GM12873 (cell line): ENCODE measurements around the gene DHODH.
"Not testable (repeated sequence)": the region's sequence is repeated elsewhere in the genome, so short reads cannot be mapped to it uniquely, and the experiment has no call there.

Source experiments
- TF ChIP-seq, protein P1 (sequence below): IDR thresholded peaks from 2 replicates; pipeline ENCODE4 v1.5.1; 2012; ENCODE audit warnings: low read depth, mild to moderate bottlenecking, moderate library complexity, low read length, control low read depth; ENCODE audit not compliant: insufficient read depth; ENCODE audit errors: missing control alignments

The DHODH gene

DNA sequence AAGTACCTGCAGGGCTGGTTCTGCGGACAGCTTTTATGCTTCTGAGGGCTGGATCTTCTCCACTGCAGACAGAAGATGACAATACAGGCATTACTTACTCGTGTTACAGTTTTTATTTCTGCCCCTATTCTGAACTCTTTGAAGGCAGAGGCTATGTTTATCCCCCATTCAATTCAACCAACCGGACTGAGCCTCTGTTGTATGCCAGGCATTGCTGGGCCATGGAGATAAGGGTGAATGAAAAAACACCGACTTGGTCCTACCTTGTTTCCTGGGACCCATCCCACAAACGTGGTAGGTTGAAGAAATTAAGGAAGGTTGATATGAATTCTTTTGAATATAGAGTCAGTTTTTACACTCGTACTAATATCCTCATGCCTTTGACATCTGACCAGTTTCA is 35.8 kb downstream of the DHODH start:
- TF ChIP-seq, protein P1, sequence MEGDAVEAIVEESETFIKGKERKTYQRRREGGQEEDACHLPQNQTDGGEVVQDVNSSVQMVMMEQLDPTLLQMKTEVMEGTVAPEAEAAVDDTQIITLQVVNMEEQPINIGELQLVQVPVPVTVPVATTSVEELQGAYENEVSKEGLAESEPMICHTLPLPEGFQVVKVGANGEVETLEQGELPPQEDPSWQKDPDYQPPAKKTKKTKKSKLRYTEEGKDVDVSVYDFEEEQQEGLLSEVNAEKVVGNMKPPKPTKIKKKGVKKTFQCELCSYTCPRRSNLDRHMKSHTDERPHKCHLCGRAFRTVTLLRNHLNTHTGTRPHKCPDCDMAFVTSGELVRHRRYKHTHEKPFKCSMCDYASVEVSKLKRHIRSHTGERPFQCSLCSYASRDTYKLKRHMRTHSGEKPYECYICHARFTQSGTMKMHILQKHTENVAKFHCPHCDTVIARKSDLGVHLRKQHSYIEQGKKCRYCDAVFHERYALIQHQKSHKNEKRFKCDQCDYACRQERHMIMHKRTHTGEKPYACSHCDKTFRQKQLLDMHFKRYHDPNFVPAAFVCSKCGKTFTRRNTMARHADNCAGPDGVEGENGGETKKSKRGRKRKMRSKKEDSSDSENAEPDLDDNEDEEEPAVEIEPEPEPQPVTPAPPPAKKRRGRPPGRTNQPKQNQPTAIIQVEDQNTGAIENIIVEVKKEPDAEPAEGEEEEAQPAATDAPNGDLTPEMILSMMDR, result no peak

- TF ChIP-seq, protein P1, result no peak
Observed at GRCh38 chr16:72044825-72045359, 36.3 kb downstream of the DHODH start.

DNA sequence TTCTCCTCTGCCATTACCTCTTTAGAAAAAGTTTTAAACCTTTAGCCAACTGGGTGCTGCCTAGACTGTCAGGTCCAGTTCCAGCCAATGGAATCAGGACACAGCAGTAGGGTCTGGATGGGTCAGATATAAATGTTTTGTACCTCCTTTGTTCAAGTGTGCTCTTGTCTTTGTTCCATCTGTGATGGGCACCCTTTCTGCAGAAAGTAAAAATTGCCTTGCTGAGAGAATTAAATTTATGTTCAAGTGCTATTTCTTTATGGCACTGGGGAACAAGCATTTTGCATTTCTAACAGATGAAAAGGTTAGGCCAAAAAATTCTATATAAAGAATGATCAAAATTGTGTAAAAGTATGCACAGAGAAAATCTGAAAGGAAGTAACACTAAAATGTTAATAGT is 40.6 kb downstream of the DHODH start:
- TF ChIP-seq, protein P1, result no peak

DNA sequence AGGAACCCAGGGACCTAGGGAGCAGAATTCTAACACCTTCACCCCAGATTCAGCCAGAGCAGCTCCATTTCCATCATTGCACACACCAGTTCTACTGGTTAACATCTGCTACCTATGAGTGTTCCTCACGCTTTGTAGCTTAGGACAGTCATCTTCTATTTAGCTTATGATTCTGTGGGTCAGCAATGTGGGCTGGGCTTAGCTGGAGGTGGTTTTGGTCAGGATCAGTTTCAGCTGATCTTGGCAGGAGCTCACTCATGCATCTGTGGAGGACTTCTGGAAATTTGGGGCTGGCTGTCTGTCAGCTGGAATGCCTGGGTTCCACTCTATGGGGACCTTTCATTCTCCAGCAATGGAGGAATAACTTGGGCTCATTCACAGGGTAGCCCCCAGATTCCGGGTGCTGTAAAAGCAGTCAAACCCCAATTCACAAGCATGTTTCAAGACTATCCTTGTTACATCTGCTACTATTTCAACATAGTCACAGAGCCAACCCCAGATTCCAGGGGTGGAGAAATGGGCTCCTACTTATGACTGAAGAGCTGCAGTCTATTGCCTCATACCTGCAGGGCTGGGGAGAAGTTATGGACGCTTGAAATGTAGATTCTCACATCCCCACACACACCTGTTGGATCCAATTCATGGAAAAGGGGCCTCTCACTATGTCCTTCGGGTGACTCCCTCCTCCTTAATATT is 42.4 kb downstream of the DHODH start:
- TF ChIP-seq, protein P1, result no peak

DNA sequence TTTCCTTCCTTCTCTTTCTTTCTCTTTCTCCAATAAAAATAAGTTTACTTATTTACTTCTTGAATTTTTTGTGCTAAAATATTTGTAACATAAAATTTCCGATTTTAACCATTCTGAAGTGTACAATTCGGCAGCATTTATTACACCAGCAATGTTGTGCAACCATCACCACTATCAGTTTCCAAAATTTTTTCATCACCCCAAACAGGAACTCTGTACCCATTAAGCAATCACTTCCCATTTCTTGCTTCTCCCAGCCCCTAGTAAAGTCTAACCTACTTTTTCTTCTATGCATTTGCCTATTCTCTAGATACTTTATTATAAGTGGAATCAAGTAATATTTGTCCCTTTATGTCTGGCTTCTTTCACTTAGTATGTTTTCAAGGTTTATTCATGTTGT is 43.3 kb downstream of the DHODH start:
- TF ChIP-seq, protein P1, result no peak

DNA sequence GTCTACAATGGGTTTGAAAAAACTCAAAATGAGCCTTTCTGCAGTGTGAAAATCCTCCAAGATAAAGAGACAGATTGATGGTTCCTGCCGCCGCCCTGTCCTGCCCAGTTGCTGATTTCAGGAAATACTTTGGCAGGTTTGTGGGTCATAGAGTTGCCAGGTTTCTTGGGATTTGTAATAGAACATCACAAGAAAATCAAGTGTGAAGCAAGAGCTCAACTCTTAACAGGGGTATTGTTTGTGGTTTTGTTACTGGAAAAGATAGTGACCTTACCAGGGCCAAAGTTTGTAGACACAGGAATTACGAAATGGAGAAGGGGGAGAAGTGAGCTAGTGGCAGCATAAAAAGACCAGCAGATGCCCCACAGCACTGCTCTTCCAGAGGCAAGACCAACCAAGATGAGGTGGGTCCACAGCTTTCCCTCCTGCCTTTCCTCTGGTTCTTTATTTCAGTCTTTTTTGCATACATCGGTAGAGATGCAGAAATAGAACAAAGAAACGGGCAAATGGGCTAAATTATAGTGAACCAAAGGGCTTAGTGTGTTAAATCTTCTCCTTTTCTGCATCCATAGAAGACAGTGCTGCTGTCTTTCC is 45.8 kb downstream of the DHODH start, which contains the start of gene HP:
HP (plus strand) TSS at position 252 of the 594 bp plus-strand sequence; CDS start at position 400, 148 bp downstream.
- TF ChIP-seq, protein P1, result not testable (repeated sequence)

DNA sequence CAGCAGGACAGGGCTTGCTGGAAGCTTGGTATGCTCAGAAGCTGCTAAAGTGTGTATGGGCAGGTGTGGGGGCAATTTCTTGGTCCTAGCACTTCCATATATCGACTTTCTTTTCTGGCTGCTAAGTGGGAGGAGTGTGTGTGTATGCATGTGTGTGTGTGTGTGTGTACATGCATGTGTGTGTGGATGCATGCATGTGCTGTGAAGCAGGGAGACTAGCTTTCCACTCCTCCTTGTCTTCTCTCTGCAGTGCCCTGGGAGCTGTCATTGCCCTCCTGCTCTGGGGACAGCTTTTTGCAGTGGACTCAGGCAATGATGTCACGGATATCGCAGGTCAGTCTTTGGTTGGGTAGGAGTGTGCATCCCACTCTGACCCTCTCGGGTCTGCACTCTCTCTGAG is 47.4 kb downstream of the DHODH start:
- TF ChIP-seq, protein P1, result no peak
